ENCODE data around the gene CHTF8.
"Not testable (repeated sequence)": the region's sequence is repeated elsewhere in the genome, so short reads cannot be mapped to it uniquely, and the experiment has no call there.

The CHTF8 gene

GRCh38 chr16:69130461-69130860, 1.9 kb downstream of the CHTF8 start:
- H3K9ac ChIP-seq (ENCODE audit: low read length): no peak overlapping the region
- H3K36me3 ChIP-seq (replicated peaks; ENCODE audit: low read depth, low read length): peaks cover 25% of the 10 kb centered on the region
- H3K9me3 ChIP-seq (ENCODE audit: insufficient read depth, low read length): no peaks in the 10 kb centered on the region
- TF ChIP-seq EZH2phosphoT487 (IDR thresholded peaks at IDR 0.05; ENCODE audit: low read depth): no peak
- no peak for TF ChIP-seq CTCF (IDR thresholded peaks at IDR 0.05; ENCODE audit: low read depth, low read length)
- H4K20me1 ChIP-seq (ENCODE audit: insufficient read depth, low read length): peaks cover 36% of the 10 kb centered on the region
- H3K79me2 ChIP-seq (ENCODE audit: low read length): peaks cover 94% of the 10 kb centered on the region
- H3K27me3 ChIP-seq (ENCODE audit: low read depth, low read length): no peaks in the 10 kb centered on the region
- peaks cover 18% of the 10 kb centered on the region for H3K4me1 ChIP-seq (ENCODE audit: low read length)
- H2AFZ ChIP-seq (ENCODE audit: low read depth, low read length): no peak overlapping the region
- no peak overlapping the region for H3K4me3 ChIP-seq (ENCODE audit: low read length)
- peak overlapping the region; percentile 71 for H3K4me2 ChIP-seq (ENCODE audit: low read length)
- H3K27ac ChIP-seq (ENCODE audit: low read length): no peak overlapping the region

GRCh38 chr16:69127966-69128510, 4.3 kb downstream of the CHTF8 start:
- Histone ChIP-seq H3K4me3 (ENCODE audit: low read length) (no peak overlapping the region), H3K4me1 (ENCODE audit: low read length) (peaks cover 8% of the 10 kb centered on the region), H3K36me3 (replicated peaks; ENCODE audit: low read depth, low read length) (peaks cover 17% of the 10 kb centered on the region), H3K27me3 (ENCODE audit: low read depth, low read length) (no peaks in the 10 kb centered on the region), H2AFZ (ENCODE audit: low read depth, low read length) (no peak overlapping the region), H4K20me1 (ENCODE audit: insufficient read depth, low read length) (peaks cover 35% of the 10 kb centered on the region), H3K9ac (ENCODE audit: low read length) (no peak overlapping the region), H3K27ac (ENCODE audit: low read length) (no peak overlapping the region), H3K79me2 (ENCODE audit: low read length) (peaks cover 83% of the 10 kb centered on the region), H3K4me2 (ENCODE audit: low read length) (no peak overlapping the region), H3K9me3 (ENCODE audit: insufficient read depth, low read length) (no peaks in the 10 kb centered on the region)
- TF ChIP-seq CTCF (IDR thresholded peaks at IDR 0.05; ENCODE audit: low read depth, low read length): no peak
- TF ChIP-seq EZH2phosphoT487 (IDR thresholded peaks at IDR 0.05; ENCODE audit: low read depth): no peak

- not testable (repeated sequence) for H3K4me1 ChIP-seq (ENCODE audit: low read length); H3K9ac ChIP-seq (ENCODE audit: low read length); H3K4me2 ChIP-seq (ENCODE audit: low read length); H3K4me3 ChIP-seq (ENCODE audit: low read length); H3K9me3 ChIP-seq (ENCODE audit: insufficient read depth, low read length); H3K27ac ChIP-seq (ENCODE audit: low read length); H2AFZ ChIP-seq (ENCODE audit: low read depth, low read length); H3K27me3 ChIP-seq (ENCODE audit: low read depth, low read length)
- Histone ChIP-seq H3K36me3 (replicated peaks; ENCODE audit: low read depth, low read length) (peaks cover 20% of the 10 kb centered on the region), H4K20me1 (ENCODE audit: insufficient read depth, low read length) (peaks cover 35% of the 10 kb centered on the region), H3K79me2 (ENCODE audit: low read length) (peaks cover 74% of the 10 kb centered on the region)
Observed at GRCh38 chr16:69126801-69127200, 5.6 kb downstream of the CHTF8 start.

- TF ChIP-seq CTCF (IDR thresholded peaks at IDR 0.05; ENCODE audit: low read depth, low read length): no peak
- no peak overlapping the region for H3K27ac ChIP-seq (ENCODE audit: low read length)
Observed at GRCh38 chr16:69126221-69126620, 6.2 kb downstream of the CHTF8 start.

GRCh38 chr16:69124961-69125360, 7.4 kb downstream of the CHTF8 start:
- H3K4me1 ChIP-seq (ENCODE audit: low read length); H2AFZ ChIP-seq (ENCODE audit: low read depth, low read length); H3K9me3 ChIP-seq (ENCODE audit: insufficient read depth, low read length); H3K9ac ChIP-seq (ENCODE audit: low read length); H3K27me3 ChIP-seq (ENCODE audit: low read depth, low read length); H3K4me2 ChIP-seq (ENCODE audit: low read length); H3K27ac ChIP-seq (ENCODE audit: low read length); H3K4me3 ChIP-seq (ENCODE audit: low read length): not testable (repeated sequence)
- H3K36me3 ChIP-seq (replicated peaks; ENCODE audit: low read depth, low read length): peaks cover 21% of the 10 kb centered on the region
- H3K79me2 ChIP-seq (ENCODE audit: low read length): peaks cover 55% of the 10 kb centered on the region
- H4K20me1 ChIP-seq (ENCODE audit: insufficient read depth, low read length): peaks cover 22% of the 10 kb centered on the region

More at GRCh38 chr16:69126221-69126620, 6.2 kb downstream of the CHTF8 start:
- Histone ChIP-seq H3K27me3 (ENCODE audit: low read depth, low read length) (no peaks in the 10 kb centered on the region), H4K20me1 (ENCODE audit: insufficient read depth, low read length) (peaks cover 34% of the 10 kb centered on the region), H3K9ac (ENCODE audit: low read length) (no peak overlapping the region), H3K4me2 (ENCODE audit: low read length) (no peak overlapping the region), H3K4me3 (ENCODE audit: low read length) (no peak overlapping the region), H3K9me3 (ENCODE audit: insufficient read depth, low read length) (no peaks in the 10 kb centered on the region), H3K36me3 (replicated peaks; ENCODE audit: low read depth, low read length) (peaks cover 21% of the 10 kb centered on the region), H2AFZ (ENCODE audit: low read depth, low read length) (no peak overlapping the region), H3K79me2 (ENCODE audit: low read length) (peaks cover 68% of the 10 kb centered on the region), H3K4me1 (ENCODE audit: low read length) (peaks cover 8% of the 10 kb centered on the region)

GRCh38 chr16:69124406-69124805, 8.0 kb downstream of the CHTF8 start:
- not testable (repeated sequence) for H3K27me3 ChIP-seq (ENCODE audit: low read depth, low read length); H2AFZ ChIP-seq (ENCODE audit: low read depth, low read length); H3K4me3 ChIP-seq (ENCODE audit: low read length); H3K9ac ChIP-seq (ENCODE audit: low read length); H3K4me1 ChIP-seq (ENCODE audit: low read length); H3K4me2 ChIP-seq (ENCODE audit: low read length); H3K27ac ChIP-seq (ENCODE audit: low read length); H3K9me3 ChIP-seq (ENCODE audit: insufficient read depth, low read length)
- Histone ChIP-seq H3K36me3 (replicated peaks; ENCODE audit: low read depth, low read length) (peaks cover 16% of the 10 kb centered on the region), H4K20me1 (ENCODE audit: insufficient read depth, low read length) (peaks cover 18% of the 10 kb centered on the region), H3K79me2 (ENCODE audit: low read length) (peaks cover 50% of the 10 kb centered on the region)
